Astrocyte (in vitro differentiated cells and primary cell): ENCODE results near the gene CAPZB.

ENCODE experiments used
- EZH2 ChIP-seq: IDR thresholded peaks from 2 replicates; pipeline ENCODE4 v1.6.1; 2012; ENCODE audit warnings: mild to moderate bottlenecking, low read length, inconsistent platforms; ENCODE audit not compliant: insufficient read depth
- TF ChIP-seq, protein P1 (sequence below): IDR thresholded peaks from 2 replicates; pipeline ENCODE4 v1.5.1; 2011; ENCODE audit warnings: low read depth, mild to moderate bottlenecking, inconsistent platforms, low read length, moderate library complexity; ENCODE audit not compliant: insufficient read depth

DNA sequence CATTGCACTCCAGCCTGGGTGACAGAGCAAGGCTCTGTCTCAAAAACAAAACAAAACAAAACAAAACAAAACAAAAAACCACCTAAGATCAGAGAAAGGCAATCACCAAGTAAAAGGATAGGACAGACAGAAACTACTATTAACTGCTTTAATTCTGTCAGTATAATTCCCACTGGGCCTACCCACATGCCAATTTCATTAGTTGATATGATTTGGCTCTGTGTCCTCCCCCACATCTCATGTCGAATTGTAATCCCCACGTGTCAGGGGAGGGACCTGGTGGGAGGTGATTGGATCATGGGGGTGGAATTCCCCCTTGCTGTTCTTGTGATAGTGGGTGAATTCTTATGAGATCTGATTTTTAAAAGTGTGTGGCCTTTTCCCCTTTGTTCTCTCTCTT is 27.2 kb upstream of the CAPZB start:
- TF ChIP-seq, protein P1, sequence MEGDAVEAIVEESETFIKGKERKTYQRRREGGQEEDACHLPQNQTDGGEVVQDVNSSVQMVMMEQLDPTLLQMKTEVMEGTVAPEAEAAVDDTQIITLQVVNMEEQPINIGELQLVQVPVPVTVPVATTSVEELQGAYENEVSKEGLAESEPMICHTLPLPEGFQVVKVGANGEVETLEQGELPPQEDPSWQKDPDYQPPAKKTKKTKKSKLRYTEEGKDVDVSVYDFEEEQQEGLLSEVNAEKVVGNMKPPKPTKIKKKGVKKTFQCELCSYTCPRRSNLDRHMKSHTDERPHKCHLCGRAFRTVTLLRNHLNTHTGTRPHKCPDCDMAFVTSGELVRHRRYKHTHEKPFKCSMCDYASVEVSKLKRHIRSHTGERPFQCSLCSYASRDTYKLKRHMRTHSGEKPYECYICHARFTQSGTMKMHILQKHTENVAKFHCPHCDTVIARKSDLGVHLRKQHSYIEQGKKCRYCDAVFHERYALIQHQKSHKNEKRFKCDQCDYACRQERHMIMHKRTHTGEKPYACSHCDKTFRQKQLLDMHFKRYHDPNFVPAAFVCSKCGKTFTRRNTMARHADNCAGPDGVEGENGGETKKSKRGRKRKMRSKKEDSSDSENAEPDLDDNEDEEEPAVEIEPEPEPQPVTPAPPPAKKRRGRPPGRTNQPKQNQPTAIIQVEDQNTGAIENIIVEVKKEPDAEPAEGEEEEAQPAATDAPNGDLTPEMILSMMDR = no peak
- no peak for TF ChIP-seq EZH2
